Measurements from ENCODE around the gene USP34. TPM values are rescaled to one million over a fixed set of nuclear protein-coding genes. Genes with fewer than 3 reads are reported as not detected.
A peak's percentile ranks its signal among the peaks of the same experiment; 100 is the strongest.
"Not testable (repeated sequence)": the region's sequence is repeated elsewhere in the genome, so short reads cannot be mapped to it uniquely, and the experiment has no call there.

USP34 gene
- total RNA-seq, 2 experiments from 2014 or later: 59.5 to 60.4 TPM

DNA sequence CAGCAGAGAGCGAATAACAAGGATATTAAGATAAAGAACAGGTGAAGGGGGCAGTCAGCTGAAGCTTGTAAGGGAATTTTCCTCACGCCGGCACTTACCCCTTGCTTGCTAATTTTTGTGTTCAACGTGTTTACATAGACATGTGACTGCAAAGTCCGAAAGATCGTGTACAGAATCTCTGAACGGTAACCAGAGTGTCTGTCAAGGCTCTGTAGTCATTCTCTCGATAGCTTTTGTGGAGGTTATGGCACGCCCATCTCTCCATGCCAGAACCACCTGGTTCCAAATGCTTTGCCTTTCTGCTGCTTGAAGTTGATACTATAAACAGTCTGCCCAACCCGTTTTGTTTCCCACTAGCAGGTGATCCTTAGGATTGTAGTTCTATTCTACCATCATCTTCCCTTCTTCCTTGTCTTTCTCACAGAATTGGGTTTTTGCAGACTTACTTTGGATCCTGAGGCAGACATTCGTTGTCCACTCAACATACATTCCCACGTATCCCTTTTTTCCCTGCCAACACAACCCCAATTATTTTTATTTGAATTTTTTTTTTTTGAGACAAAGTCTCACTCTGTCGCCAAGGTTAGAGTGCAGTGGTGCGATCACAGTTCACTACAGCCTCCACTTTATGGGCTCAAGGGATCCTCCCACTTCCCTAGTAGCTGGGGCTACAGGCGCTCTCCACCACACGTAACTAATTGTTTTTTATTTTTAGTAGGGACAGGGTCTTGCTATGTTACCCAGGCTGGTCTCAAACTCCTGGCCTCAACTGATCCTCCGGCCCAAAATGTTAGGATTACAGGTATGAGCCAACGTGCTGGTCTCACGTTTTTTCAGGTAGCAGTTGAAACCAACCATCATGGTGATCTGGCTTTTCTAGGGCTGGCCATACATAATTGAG lies 1.3 kb upstream of the USP34 start:
- H3K36me3 Mint-ChIP-seq (ENCODE audit: low read depth): peaks cover 11% of the 10 kb centered on the region
- CTCF ChIA-PET: interaction anchor here (0.9 to 2.0 kb wide), 2 partner anchors 11 to 45 kb away, joined by 3 to 6 read pairs; no protein-coding TSS in a partner anchor
- peak; percentile 30 for DNase-seq
- peak overlapping the region; percentile 98 for H3K4me3 Mint-ChIP-seq
- no peaks in the 10 kb centered on the region for H3K9me3 Mint-ChIP-seq
- H3K27ac Mint-ChIP-seq: peak overlapping the region; percentile 97
- intact Hi-C loops (cut with micrococcal nuclease): loop anchor here (1.0 to 5.0 kb wide), 11 partner anchors 46 to 1233 kb away; partner anchors contain the start of genes CCT4, EHBP1, FAM161A and REL
- H3K27me3 Mint-ChIP-seq (ENCODE audit: low read depth): no peaks in the 10 kb centered on the region
- H3K4me1 Mint-ChIP-seq (ENCODE audit: low read depth): peaks cover 29% of the 10 kb centered on the region

DNA sequence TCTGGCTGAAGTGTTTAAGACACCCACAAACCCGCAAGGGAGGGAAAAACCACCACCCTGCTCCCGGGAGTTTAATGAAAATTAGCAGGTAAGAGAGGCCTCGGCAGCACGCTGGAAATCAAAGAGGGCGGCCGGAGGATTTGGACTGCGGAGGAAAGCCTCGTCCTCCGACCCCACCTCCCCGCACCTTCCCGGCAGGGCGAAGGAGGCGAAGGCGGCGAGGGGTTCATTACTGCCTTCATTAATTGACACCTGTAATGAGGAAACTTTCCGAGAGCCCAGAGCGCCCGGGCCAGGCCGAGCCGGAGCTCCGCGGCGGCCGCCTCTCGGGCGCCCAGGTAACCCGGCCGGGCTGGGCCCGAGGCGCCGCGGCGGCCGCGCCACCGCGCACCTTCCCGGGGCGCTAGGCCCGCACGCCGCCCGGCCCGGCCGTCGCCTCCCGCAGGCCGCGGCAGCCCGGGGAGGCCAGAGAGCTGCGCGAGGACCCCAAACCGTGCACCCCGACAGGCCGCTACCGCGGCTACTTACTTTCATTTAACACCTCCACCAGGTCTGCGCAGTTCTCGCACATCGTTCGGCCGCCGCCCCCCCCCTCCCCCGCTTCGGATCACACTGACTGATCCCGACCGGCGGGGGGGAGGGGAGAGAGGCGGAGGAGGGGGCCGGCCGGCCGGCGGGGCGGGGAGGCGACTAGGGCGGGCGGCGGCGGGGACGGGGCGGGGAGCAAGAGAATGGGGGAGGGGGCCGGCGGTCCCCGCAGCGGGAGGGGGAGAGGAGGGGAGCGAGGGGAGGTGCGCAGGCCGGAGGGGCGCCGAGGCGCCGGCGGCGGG lies 550 bp downstream of the USP34 start:
- H3K9me3 Mint-ChIP-seq: no peaks in the 10 kb centered on the region
- H3K27ac Mint-ChIP-seq: peak overlapping the region; percentile 93
- peaks cover 36% of the 10 kb centered on the region for H3K4me1 Mint-ChIP-seq (ENCODE audit: low read depth)
- peaks cover 6% of the 10 kb centered on the region for H3K36me3 Mint-ChIP-seq (ENCODE audit: low read depth)
- H3K27me3 Mint-ChIP-seq (ENCODE audit: low read depth): no peaks in the 10 kb centered on the region
- peak overlapping the region; percentile 90 for H3K4me3 Mint-ChIP-seq
- CTCF ChIA-PET: interaction anchor here (1.4 kb wide), 1 partner anchor 44 kb away, joined by 3 read pairs; no protein-coding TSS in a partner anchor
- intact Hi-C loops (cut with micrococcal nuclease): loop anchor here (2.0 to 5.0 kb wide), 4 partner anchors 326 to 837 kb away; partner anchors contain the start of gene REL
- DNase-seq: peak; percentile 86

DNA sequence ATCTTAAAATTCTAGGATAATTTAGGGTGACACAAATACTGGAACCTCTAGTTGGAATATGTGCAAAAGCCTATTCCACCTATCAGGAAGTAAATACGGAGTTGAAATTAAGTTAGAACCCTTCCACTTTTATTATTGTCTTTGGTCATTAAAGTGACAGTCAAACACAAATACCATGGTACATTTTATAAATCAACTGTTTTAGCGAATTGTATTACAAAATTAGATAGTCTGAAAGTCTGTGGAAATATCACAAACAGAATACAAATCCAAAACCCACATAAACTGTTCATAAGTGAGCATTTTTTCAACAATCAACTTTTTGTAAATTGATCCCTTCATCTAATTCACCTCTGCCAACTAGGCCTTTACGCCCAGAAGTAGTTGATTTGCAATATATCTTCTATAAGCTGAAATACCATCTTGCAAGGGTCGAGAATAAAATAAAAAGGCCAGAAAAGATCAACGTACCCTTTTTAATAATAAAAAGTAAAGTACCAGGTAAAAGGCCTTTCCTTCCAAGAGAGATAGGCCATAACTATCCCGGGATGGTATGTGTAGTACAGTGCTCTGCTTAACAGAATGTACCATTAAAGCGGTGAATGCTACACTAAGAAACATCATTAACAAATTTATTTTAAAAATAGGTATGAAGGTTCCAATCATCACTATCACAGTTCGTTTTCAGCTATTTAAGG lies 1.3 kb downstream of the USP34 start:
- DNase-seq: no peak
- H3K9me3 Mint-ChIP-seq: no peaks in the 10 kb centered on the region
- intact Hi-C loops (cut with micrococcal nuclease): loop anchor here (2.0 to 5.0 kb wide), 5 partner anchors 325 to 912 kb away; partner anchors contain the start of gene REL
- peak overlapping the region; percentile 93 for H3K27ac Mint-ChIP-seq
- H3K4me1 Mint-ChIP-seq (ENCODE audit: low read depth): peaks cover 40% of the 10 kb centered on the region
- CTCF ChIA-PET: interaction anchor here (1.4 kb wide), 1 partner anchor 44 kb away, joined by 3 read pairs; no protein-coding TSS in a partner anchor
- H3K27me3 Mint-ChIP-seq (ENCODE audit: low read depth): no peaks in the 10 kb centered on the region
- H3K36me3 Mint-ChIP-seq (ENCODE audit: low read depth): peaks cover 6% of the 10 kb centered on the region
- H3K4me3 Mint-ChIP-seq: peak overlapping the region; percentile 90

DNA sequence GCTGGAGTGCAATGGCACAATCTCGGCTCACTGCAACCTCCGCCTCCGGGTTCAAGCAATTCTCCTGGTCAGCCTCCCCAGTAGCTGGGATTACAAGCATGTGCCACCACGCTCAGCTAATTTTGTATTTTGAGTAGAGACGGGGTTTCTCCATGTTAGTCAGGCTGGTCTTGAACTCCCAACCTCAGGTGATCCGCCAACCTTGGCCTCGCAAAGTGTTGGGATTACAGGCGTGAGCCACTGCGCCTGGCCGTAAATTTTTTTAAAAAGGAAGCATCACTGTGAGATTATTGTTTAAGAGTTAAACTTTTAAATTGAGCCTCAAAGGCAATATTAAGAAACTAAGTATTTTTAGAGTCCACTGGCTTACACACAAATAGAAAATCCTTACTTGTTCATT lies 2.7 kb downstream of the USP34 start:
- peaks cover 51% of the 10 kb centered on the region for H3K4me1 Mint-ChIP-seq (ENCODE audit: low read depth)
- not testable (repeated sequence) for H3K27me3 Mint-ChIP-seq (ENCODE audit: low read depth); H3K4me3 Mint-ChIP-seq; DNase-seq; H3K36me3 Mint-ChIP-seq (ENCODE audit: low read depth); H3K27ac Mint-ChIP-seq; H3K9me3 Mint-ChIP-seq
- intact Hi-C loops (cut with micrococcal nuclease): loop anchor here (5.0 kb wide), 1 partner anchor 911 kb away; no protein-coding TSS in a partner anchor
- CTCF ChIA-PET: interaction anchor here (0.7 to 1.3 kb wide), 2 partner anchors 38 to 42 kb away, joined by 3 read pairs; no protein-coding TSS in a partner anchor

DNA sequence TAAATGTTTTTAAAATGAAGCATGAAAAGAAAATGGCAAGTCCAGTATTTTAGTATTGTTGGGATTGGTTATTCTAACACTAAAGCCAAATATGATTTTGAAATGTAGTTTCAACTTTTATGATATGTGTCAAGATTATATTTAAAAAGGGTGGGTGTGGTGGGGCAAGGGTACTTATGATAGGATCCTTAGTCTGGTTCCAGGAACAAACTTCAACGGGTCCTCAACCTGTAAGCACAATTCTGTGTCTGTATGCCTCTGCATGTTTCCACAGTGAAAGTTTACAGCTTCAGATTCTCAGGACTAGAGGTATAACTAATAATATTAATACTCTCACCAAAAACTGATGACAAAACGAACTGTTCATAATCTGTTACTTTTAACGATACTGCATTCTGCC lies 5.8 kb downstream of the USP34 start:
- no peak overlapping the region for H3K4me3 Mint-ChIP-seq
- no peak overlapping the region for H3K27ac Mint-ChIP-seq
- no peak for DNase-seq
- intact Hi-C loops (cut with micrococcal nuclease): loop anchor here (5.0 kb wide), 1 partner anchor 908 kb away; no protein-coding TSS in a partner anchor
- H3K27me3 Mint-ChIP-seq (ENCODE audit: low read depth): no peaks in the 10 kb centered on the region
- H3K4me1 Mint-ChIP-seq (ENCODE audit: low read depth): peaks cover 62% of the 10 kb centered on the region
- CTCF ChIA-PET: no interaction called here
- peaks cover 3% of the 10 kb centered on the region for H3K36me3 Mint-ChIP-seq (ENCODE audit: low read depth)
- no peaks in the 10 kb centered on the region for H3K9me3 Mint-ChIP-seq

DNA sequence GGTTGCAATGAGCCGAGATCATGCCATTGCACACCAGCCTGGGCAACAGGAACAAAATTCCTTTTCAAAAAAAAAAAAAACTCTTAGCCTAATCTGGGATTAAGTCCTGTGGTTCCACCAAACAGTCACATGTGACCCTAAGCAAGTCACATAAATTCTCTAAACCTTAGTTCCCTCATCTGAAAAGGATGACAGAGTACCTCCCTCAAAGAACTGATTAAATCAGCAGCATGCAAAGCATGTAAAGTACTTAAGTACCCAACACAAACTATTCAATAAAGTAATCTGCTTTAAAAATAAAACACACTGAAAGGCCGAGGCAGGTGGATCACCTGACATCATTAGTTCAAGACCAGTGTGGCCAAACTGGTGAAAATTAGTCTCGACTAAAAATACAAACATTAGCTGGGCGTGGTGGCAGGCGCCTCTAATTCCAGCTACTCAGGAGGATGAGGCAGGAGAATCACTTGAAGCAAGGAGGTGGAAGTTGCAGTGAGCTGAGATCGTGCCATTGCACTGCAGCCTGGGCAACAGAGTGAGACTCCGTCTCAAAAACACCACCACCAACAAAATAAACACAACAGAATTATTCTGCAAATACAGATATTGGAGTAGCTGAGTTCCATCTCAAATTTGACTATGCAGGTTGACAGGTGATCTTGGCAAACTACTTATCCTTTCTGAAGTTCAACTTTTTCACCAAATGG lies 7.0 kb downstream of the USP34 start:
- H3K4me3 Mint-ChIP-seq: no peak overlapping the region
- intact Hi-C loops (cut with micrococcal nuclease): no loop called here
- no peaks in the 10 kb centered on the region for H3K9me3 Mint-ChIP-seq
- H3K4me1 Mint-ChIP-seq (ENCODE audit: low read depth): peaks cover 66% of the 10 kb centered on the region
- no peak overlapping the region for H3K27ac Mint-ChIP-seq
- no peak for DNase-seq
- CTCF ChIA-PET: no interaction called here
- H3K27me3 Mint-ChIP-seq (ENCODE audit: low read depth): no peaks in the 10 kb centered on the region
- peaks cover 3% of the 10 kb centered on the region for H3K36me3 Mint-ChIP-seq (ENCODE audit: low read depth)

DNA sequence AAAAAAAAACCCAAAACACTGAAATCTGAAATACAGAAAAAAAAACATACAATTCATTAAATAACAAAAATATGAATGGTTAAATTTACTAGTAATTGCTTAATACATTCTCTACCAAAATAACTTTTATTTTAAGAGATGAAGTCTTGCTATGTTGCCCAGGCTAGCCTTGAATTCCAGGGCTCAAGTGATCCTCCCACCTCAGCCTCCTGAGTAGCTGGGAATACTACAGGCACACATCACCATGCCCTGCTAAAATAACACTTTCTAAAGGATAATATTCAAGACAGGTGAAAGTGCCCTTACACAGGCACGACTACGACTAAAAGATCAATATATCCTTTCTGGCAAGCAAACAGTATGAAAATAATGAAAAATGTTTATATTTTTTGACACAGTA lies 9.5 kb downstream of the USP34 start:
- Mint-ChIP-seq H3K36me3 (ENCODE audit: low read depth) (peaks cover 3% of the 10 kb centered on the region), H3K4me1 (ENCODE audit: low read depth) (peaks cover 71% of the 10 kb centered on the region), H3K27me3 (ENCODE audit: low read depth) (no peaks in the 10 kb centered on the region), H3K9me3 (no peaks in the 10 kb centered on the region), H3K27ac (no peak overlapping the region), H3K4me3 (no peak overlapping the region)
- CTCF ChIA-PET: interaction anchor here (0.7 to 0.8 kb wide), 3 partner anchors 10 to 463 kb away, joined by 3 to 4 read pairs (median 4); no protein-coding TSS in a partner anchor
- intact Hi-C loops (cut with micrococcal nuclease): no loop called here
- DNase-seq: no peak

DNA sequence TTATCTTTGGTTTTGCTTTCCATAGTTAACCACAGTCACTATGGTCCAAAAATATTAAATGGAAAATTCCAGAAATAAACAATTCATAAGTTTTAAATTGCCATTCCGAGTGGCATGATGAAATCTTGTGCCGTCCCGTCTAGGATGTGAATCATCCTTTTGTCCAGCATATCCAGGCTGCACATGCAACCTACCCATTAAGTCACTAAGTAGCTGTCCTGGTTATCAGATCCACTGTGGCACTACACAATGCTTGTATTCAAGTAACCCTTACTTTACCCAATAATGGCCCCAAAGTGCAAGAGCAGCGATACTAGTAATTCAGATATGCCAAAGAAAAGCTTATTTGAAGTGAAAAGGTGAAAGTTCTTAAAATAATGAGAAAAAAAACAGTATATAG lies 10.7 kb downstream of the USP34 start:
- H3K4me1 Mint-ChIP-seq (ENCODE audit: low read depth): peaks cover 78% of the 10 kb centered on the region
- no peaks in the 10 kb centered on the region for H3K9me3 Mint-ChIP-seq
- intact Hi-C loops (cut with micrococcal nuclease): no loop called here
- CTCF ChIA-PET: interaction anchor here (1.2 kb wide), 1 partner anchor 33 kb away, joined by 3 read pairs; no protein-coding TSS in a partner anchor
- H3K36me3 Mint-ChIP-seq (ENCODE audit: low read depth): peaks cover 3% of the 10 kb centered on the region
- no peak overlapping the region for H3K4me3 Mint-ChIP-seq
- H3K27me3 Mint-ChIP-seq (ENCODE audit: low read depth): no peaks in the 10 kb centered on the region
- H3K27ac Mint-ChIP-seq: no peak overlapping the region
- no peak for DNase-seq

DNA sequence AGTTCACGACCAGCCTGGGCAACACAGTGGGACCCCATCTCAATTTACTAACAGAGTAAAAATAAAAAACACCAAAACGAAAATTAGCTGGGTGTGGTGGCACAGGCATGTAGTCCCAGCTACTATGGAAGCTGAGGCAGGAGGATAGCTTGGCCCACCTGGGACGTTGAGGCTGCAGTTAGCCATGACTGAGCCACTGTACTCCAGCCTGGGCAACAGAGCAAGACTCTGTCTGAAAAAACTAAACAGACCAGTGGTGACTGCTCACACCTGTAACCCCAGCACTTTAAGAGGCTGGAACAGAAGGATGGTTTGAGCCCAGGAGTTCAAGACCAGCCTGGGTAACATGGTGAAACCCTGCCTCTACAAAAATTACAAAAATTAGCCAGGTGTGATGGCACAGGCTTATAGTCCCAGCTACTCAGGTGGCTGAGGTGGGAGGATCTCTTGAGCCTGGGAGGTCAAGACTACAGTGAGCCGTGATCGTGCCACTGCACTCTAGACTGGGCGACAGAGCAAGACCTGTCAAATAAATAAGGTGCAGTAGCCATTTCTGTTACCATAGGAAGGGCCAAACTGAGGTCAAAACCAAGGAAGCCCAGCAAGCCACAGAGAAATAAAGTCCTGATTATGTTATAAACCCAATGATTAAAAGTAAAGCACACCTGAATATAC lies 14.0 kb downstream of the USP34 start:
- CTCF ChIA-PET: interaction anchor here (1.4 to 1.5 kb wide), 2 partner anchors 18 to 26 kb away, joined by 5 to 6 read pairs; no protein-coding TSS in a partner anchor
- Mint-ChIP-seq H3K27me3 (ENCODE audit: low read depth) (no peaks in the 10 kb centered on the region), H3K4me3 (no peak overlapping the region), H3K9me3 (no peaks in the 10 kb centered on the region), H3K4me1 (ENCODE audit: low read depth) (peaks cover 69% of the 10 kb centered on the region), H3K27ac (no peak overlapping the region), H3K36me3 (ENCODE audit: low read depth) (peaks cover 6% of the 10 kb centered on the region)
- DNase-seq: no peak
- intact Hi-C loops (cut with micrococcal nuclease): no loop called here

DNA sequence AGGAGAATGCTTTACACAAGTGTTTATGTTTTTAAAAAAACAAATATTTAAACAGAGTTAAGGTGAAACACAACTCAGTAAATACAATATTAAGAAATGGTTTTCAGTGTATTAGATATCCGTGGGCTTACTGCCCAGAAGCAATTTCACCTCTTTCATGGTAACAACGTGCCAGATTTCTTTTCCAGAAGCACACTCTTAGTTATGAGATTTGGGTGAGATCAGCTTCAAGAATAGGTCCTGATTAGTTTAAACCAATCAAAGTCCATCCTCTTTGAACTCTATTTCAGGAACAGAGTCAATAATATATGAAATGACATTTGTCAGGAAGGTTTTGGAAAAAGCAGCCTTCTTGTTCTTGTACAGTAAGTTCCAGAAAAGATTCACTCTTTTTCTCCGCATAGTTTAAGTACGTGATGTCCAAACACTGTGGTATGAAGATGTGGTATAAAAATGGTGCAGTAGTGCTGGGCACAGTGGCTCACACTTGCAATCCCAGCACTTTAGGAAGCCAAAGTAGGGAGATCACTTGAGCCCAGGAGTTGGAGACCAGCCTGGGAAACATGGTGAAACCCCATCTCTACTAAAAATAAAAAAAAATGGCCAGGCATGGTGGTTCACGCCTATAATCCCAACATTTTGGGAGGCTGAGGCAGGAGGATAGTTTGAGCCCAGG lies 14.7 kb downstream of the USP34 start:
- no peak overlapping the region for H3K4me3 Mint-ChIP-seq
- no peak for DNase-seq
- intact Hi-C loops (cut with micrococcal nuclease): no loop called here
- H3K9me3 Mint-ChIP-seq: no peaks in the 10 kb centered on the region
- CTCF ChIA-PET: interaction anchor here (1.4 to 1.5 kb wide), 2 partner anchors 17 to 25 kb away, joined by 5 to 6 read pairs; no protein-coding TSS in a partner anchor
- peaks cover 10% of the 10 kb centered on the region for H3K36me3 Mint-ChIP-seq (ENCODE audit: low read depth)
- H3K27me3 Mint-ChIP-seq (ENCODE audit: low read depth): no peaks in the 10 kb centered on the region
- H3K4me1 Mint-ChIP-seq (ENCODE audit: low read depth): peaks cover 66% of the 10 kb centered on the region
- no peak overlapping the region for H3K27ac Mint-ChIP-seq

Measured in activated naive CD4-positive, alpha-beta T cell treated with anti-CD3 and anti-CD28 coated beads for 36 hours (primary cell).